ENCODE data around the gene DRD2.

The DRD2 gene

GRCh38 chr11:113446938-113447337 is 28.3 kb downstream of the DRD2 start:
- TF ChIP-seq CTCF (IDR thresholded peaks at IDR 0.05; ENCODE audit: insufficient read depth, missing control alignments), result no peak
- FAIRE-seq, result no peak
- no peak for DNase-seq (ENCODE audit: insufficient read length, low spot score)

GRCh38 chr11:113446112-113446511 is 29.1 kb downstream of the DRD2 start:
- TF ChIP-seq CTCF (IDR thresholded peaks at IDR 0.05; ENCODE audit: insufficient read depth, missing control alignments), result no peak
- no peak for FAIRE-seq

GRCh38 chr11:113444502-113445123 is 30.6 kb downstream of the DRD2 start:
- FAIRE-seq, result no peak

More at GRCh38 chr11:113446112-113446511, 29.1 kb downstream of the DRD2 start:
- DNase-seq (ENCODE audit: insufficient read length, low spot score), result no peak

GRCh38 chr11:113440816-113441215 is 34.4 kb downstream of the DRD2 start:
- FAIRE-seq, result no peak

More at GRCh38 chr11:113444502-113445123, 30.6 kb downstream of the DRD2 start:
- TF ChIP-seq CTCF (IDR thresholded peaks at IDR 0.05; ENCODE audit: insufficient read depth, missing control alignments), result no peak
- no peak for DNase-seq (ENCODE audit: insufficient read length, low spot score)

GRCh38 chr11:113436672-113437252 is 38.4 kb downstream of the DRD2 start:
- FAIRE-seq (no peak), DNase-seq (ENCODE audit: insufficient read length, low spot score) (no peak)
- no peak for TF ChIP-seq CTCF (IDR thresholded peaks at IDR 0.05; ENCODE audit: insufficient read depth, missing control alignments)

More at GRCh38 chr11:113440816-113441215, 34.4 kb downstream of the DRD2 start:
- no peak for TF ChIP-seq CTCF (IDR thresholded peaks at IDR 0.05; ENCODE audit: insufficient read depth, missing control alignments)
- no peak for DNase-seq (ENCODE audit: insufficient read length, low spot score)

- FAIRE-seq (no peak), DNase-seq (ENCODE audit: insufficient read length, low spot score) (no peak)
- TF ChIP-seq CTCF (IDR thresholded peaks at IDR 0.05; ENCODE audit: insufficient read depth, missing control alignments), result no peak
These were observed 39.8 kb downstream of the DRD2 start for GRCh38 chr11:113435190-113435968.

Measured in D721Med (cell line).